HepG2 (cell line): ENCODE data around the gene ZNF669. TPM values are rescaled to one million over a fixed set of nuclear protein-coding genes. Genes with fewer than 3 reads are reported as not detected.
"Not testable (repeated sequence)": the region's sequence is repeated elsewhere in the genome, so short reads cannot be mapped to it uniquely, and the experiment has no call there.

Source experiments
- ATAC-seq: fragments of 200-7000 bp; cut with Tn5 transposase; 3 replicates; pipeline ENCODE4 v1.9.1; 2020; ENCODE audit warnings: mild to moderate bottlenecking, moderate library complexity
- BruUV-seq: library from RNA; stranded (reverse); fragments of 400-500 nt; replicated peaks from 2 replicates; lab custom pipeline; 2021; lab: Mats Ljungman, UMichigan
- CTCF ChIA-PET: fragments of 300-600 bp; formaldehyde crosslinking; extraction: SDS; loops from one replicate; lab custom pipeline; 2021; ENCODE audit warnings: low total read pairs, inconsistent platforms, low intra/inter-chr PET ratio; lab: Yijun Ruan, JAX
- POLR2A ChIA-PET: fragments of 350-600 bp; sonication (Branson Sonifier 250); formaldehyde crosslinking; loops from one replicate; lab custom pipeline; 2020; ENCODE audit warnings: antibody characterized with exemption, inconsistent platforms; lab: Yijun Ruan, JAX
- DNase-seq: peaks from one replicate; pipeline ENCODE4 v3.0.0-alpha.2; 2015; ENCODE audit warnings: low spot score
- FAIRE-seq: peaks from 3 replicates; lab custom pipeline; 2011; peaks lifted over from hg19 to GRCh38; lab: Jason Lieb, UNC
- H2AFZ ChIP-seq: one replicate; pipeline ENCODE4 v1.6.1; 2011; ENCODE audit warnings: low read length, inconsistent platforms
- H3K27ac ChIP-seq: fragments of 300-600 bp; 3 replicates; pipeline ENCODE4 v1.8.0; 2011; ENCODE audit warnings: mixed run types, mild to moderate bottlenecking, mixed read lengths, low read length, inconsistent platforms; ENCODE audit not compliant: insufficient read depth; ENCODE audit errors: extremely low read length
- H3K27me3 ChIP-seq, 2 experiments: fragments of 200-600 bp in 1 of 2; 2 replicates in 1 of 2; 3 replicates in 1 of 2; pipeline versions ENCODE4 v1.6.0 to v1.8.0; 2011; ENCODE audit warnings: low read length in 2 of 2, mild to moderate bottlenecking in 2 of 2, moderate library complexity in 2 of 2, inconsistent platforms in 1 of 2; ENCODE audit not compliant: insufficient read depth in 2 of 2, control insufficient read depth in 1 of 2
- H3K36me3 ChIP-seq, 2 experiments: fragments of 200-600 bp in 1 of 2; replicated peaks in 1 of 2; 2 replicates in 1 of 2; 3 replicates in 1 of 2; pipeline versions ENCODE4 v1.5.1 to v1.8.0; 2011; ENCODE audit warnings: low read length in 2 of 2, inconsistent platforms in 1 of 2; ENCODE audit not compliant: insufficient read depth in 2 of 2, control insufficient read depth in 1 of 2
- H3K4me1 ChIP-seq: 2 replicates; pipeline ENCODE4 v1.5.1; 2012; ENCODE audit warnings: low read length, inconsistent platforms; ENCODE audit not compliant: insufficient read depth
- H3K4me2 ChIP-seq: 2 replicates; pipeline ENCODE4 v1.6.0; 2011; ENCODE audit warnings: low read depth, low read length, inconsistent platforms
- H3K4me3 ChIP-seq, 3 experiments: fragments of 200-600 bp in 1 of 3; sonication (generic), shearing (Covaris generic) in 1 of 3; replicated peaks in 1 of 3; 2 replicates each; pipeline ENCODE4 v1.5.1; 2011 to 2016; ENCODE audit warnings: low read length in 3 of 3, inconsistent platforms in 2 of 3, low read depth in 2 of 3, mild to moderate bottlenecking in 2 of 3, control low read depth in 1 of 3, mixed read lengths in 1 of 3; ENCODE audit not compliant: insufficient read depth in 1 of 3
- H3K79me2 ChIP-seq: one replicate; pipeline ENCODE4 v1.6.1; 2011; ENCODE audit warnings: low read length, inconsistent platforms; ENCODE audit not compliant: insufficient read depth
- H3K9ac ChIP-seq: 2 replicates; pipeline ENCODE4 v1.6.0; 2011; ENCODE audit warnings: mild to moderate bottlenecking, low read depth, low read length, inconsistent platforms; ENCODE audit not compliant: insufficient read depth
- H3K9me3 ChIP-seq: 2 replicates; pipeline ENCODE4 v1.5.1; 2012; ENCODE audit warnings: mild to moderate bottlenecking, low read length
- H4K20me1 ChIP-seq: 2 replicates; pipeline ENCODE4 v1.6.0; 2011; ENCODE audit warnings: inconsistent platforms, mild to moderate bottlenecking, low read length, moderate library complexity; ENCODE audit not compliant: insufficient read depth
- AKAP8 ChIP-seq: sonication (generic); formaldehyde crosslinking; IDR thresholded peaks from 2 replicates; pipeline ENCODE4 v1.5.1; 2020; ENCODE audit warnings: mild to moderate bottlenecking, missing genetic modification reagents
- HES4 ChIP-seq: sonication (generic); formaldehyde crosslinking; IDR thresholded peaks from 2 replicates; pipeline ENCODE4 v1.9.0; 2021; ENCODE audit warnings: mild to moderate bottlenecking, missing genetic modification reagents, borderline replicate concordance
- RAD21 ChIP-seq: fragments of 450-650 bp; formaldehyde crosslinking; IDR thresholded peaks from 2 replicates; pipeline ENCODE4 v1.5.0; 2020; ENCODE audit warnings: mild to moderate bottlenecking
- ZNF121 ChIP-seq: sonication (generic); formaldehyde crosslinking; IDR thresholded peaks from 2 replicates; pipeline ENCODE4 v1.5.0; 2020; ENCODE audit warnings: mild to moderate bottlenecking, missing genetic modification reagents
- WGBS: methylation state at CpG from one replicate; pipeline ENCODE4 v1.1.6; 2017; ENCODE audit warnings: low lambda C conversion rate; 5-methylcytosine and 5-hydroxymethylcytosine counted together
- in situ Hi-C: cut with HindIII; loops from 2 replicates; pipeline ENCODE4 v1.10.0; 2017; ENCODE audit warnings: low pct_unique_long_range_greater_than_20kb; ENCODE audit not compliant: extremely low pct_ligation_motif_present
- intact Hi-C: fragments of 100-400 bp; cut with micrococcal nuclease; formaldehyde crosslinking; loops from one replicate; pipeline ENCODE4 v1.10.0; 2022; ENCODE audit not compliant: unreplicated experiment
- polyA plus RNA-seq, 8 experiments: library from polyadenylated mRNA; depleted of rRNA in 3 of 8; stranded (reverse) in 7 of 8; unstranded in 1 of 8; fragments of >200 nt; fragmentation: Illumina TruSeq in 4 of 8; extraction: Trizol in 4 of 8; gene quantifications; 2 replicates each; pipeline versions ENCODE4 v1.2.1 to v1.2.3, GENCODE V29; 2011 to 2016; ENCODE audit warnings: low read depth in 4 of 8, missing spikeins in 1 of 8, mixed read lengths in 1 of 8; ENCODE audit not compliant: insufficient read depth in 1 of 8
- total RNA-seq, 5 experiments: library from RNA; depleted of rRNA; stranded (reverse); fragments of >200 nt; fragmentation: Illumina TruSeq; extraction: Trizol; gene quantifications; 2 replicates each; pipeline ENCODE4 v1.2.3, GENCODE V29; 2016; ENCODE audit warnings: low read depth in 1 of 5

ZNF669 gene
- total and polyA plus RNA-seq, 2 of the 13 experiments (the other 11 are each of a cell fraction or from before 2014, with no cell fraction given): 3.1 to 14.6 TPM

- DNase-seq (no peak), ATAC-seq (no peak), FAIRE-seq (no peak)
- intact Hi-C loops: no loop called here
- Histone ChIP-seq H3K36me3 (peaks cover 2 to 19% of the 10 kb centered on the region in 2 experiments; a peak in 3 of 5 replicates), H3K4me1 (no peaks in the 10 kb centered on the region), H3K79me2 (peaks cover 6% of the 10 kb centered on the region), H2AFZ (no peak overlapping the region), H3K27ac (no peak overlapping the region), H3K4me2 (no peak overlapping the region), H3K9me3 (peaks cover 3% of the 10 kb centered on the region; the same call in 1 of the 2 replicates), H4K20me1 (no peaks in the 10 kb centered on the region), H3K9ac (no peak overlapping the region), H3K4me3 (no peak overlapping the region), H3K27me3 (no peaks in the 10 kb centered on the region)
- CTCF ChIA-PET: no interaction called here
- TF ChIP-seq HES4 (CRISPR knock-in tag): no peak
- TF ChIP-seq AKAP8 (CRISPR knock-in tag): no peak
- no peak for TF ChIP-seq RAD21 (CRISPR knock-in tag)
- in situ Hi-C loops: no loop called here
- no TSS peak for BruUV-seq
- 100% methylated on average over 2 of the region's 2 CpGs for WGBS
- POLR2A ChIA-PET: no interaction called here
These were observed 43.6 kb upstream of the ZNF669 start for GRCh38 chr1:247147781-247148180.

GRCh38 chr1:247147120-247147519 is 43.0 kb upstream of the ZNF669 start:
- intact Hi-C loops, H3K79me2 ChIP-seq, H3K4me1 ChIP-seq, BruUV-seq, ATAC-seq, H3K27ac ChIP-seq, H4K20me1 ChIP-seq, H2AFZ ChIP-seq, H3K4me3 ChIP-seq, H3K9me3 ChIP-seq, POLR2A ChIA-PET, H3K9ac ChIP-seq, H3K27me3 ChIP-seq, DNase-seq, H3K4me2 ChIP-seq: not testable (repeated sequence)
- peaks cover 2 to 19% of the 10 kb centered on the region in 2 experiments; a peak in 3 of 5 replicates for H3K36me3 ChIP-seq
- WGBS: 99% methylated on average over 10 of the region's 10 CpGs
- 0 out of 2 replicates have a peak, but pooled peaks have one; percentile 16 for TF ChIP-seq ZNF121 (CRISPR knock-in tag)
- TF ChIP-seq, all 625 proteins: peak for 1; not testable (repeated sequence) for 624
- FAIRE-seq, CTCF ChIA-PET, in situ Hi-C loops: not testable (repeated sequence)
